HEK293 (cell line): Measurements from ENCODE around the gene MITF.

Experiments
- CTCF ChIA-PET: fragments of 350-600 bp; formaldehyde crosslinking; extraction: SDS; loops from one replicate; lab custom pipeline; 2021; ENCODE audit warnings: antibody characterized with exemption; lab: Yijun Ruan, JAX
- POLR2A ChIA-PET: fragments of 300-600 bp; formaldehyde crosslinking; extraction: SDS; loops from one replicate; lab custom pipeline; 2020; ENCODE audit warnings: antibody characterized with exemption, inconsistent platforms; lab: Yijun Ruan, JAX
- H3K27ac ChIP-seq: fragments of 200-500 bp; sonication (Bioruptor generic); 2 replicates; pipeline ENCODE4 v1.5.1; 2014; ENCODE audit warnings: low read depth, low read length, control low read depth, inconsistent platforms; ENCODE audit errors: extremely low read depth
- H3K36me3 ChIP-seq, 2 experiments: fragments of 200-500 bp in 1 of 2; sonication (Bioruptor generic) in 1 of 2; 1 replicate in 1 of 2; 2 replicates in 1 of 2; pipeline ENCODE4 v1.5.1; 2014 to 2017; ENCODE audit warnings: inconsistent platforms in 2 of 2, low read length in 2 of 2; ENCODE audit not compliant: control insufficient read depth in 2 of 2, insufficient read depth in 1 of 2
- H3K4me1 ChIP-seq: fragments of 200-500 bp; sonication (Bioruptor generic); 2 replicates; pipeline ENCODE4 v1.5.1; 2014; ENCODE audit warnings: mild to moderate bottlenecking, low read length, inconsistent platforms; ENCODE audit not compliant: control insufficient read depth, insufficient read depth
- H3K4me3 ChIP-seq: 2 replicates; pipeline ENCODE4 v1.5.1; 2011; ENCODE audit warnings: low read depth, mild to moderate bottlenecking, control low read depth, low read length, moderate library complexity
- H3K9me3 ChIP-seq: fragments of 200-500 bp; sonication (Bioruptor generic); 2 replicates; pipeline ENCODE4 v1.5.1; 2014; ENCODE audit warnings: low read depth, low read length, inconsistent platforms; ENCODE audit not compliant: control insufficient read depth, insufficient read depth
- MEIS1 ChIP-seq: sonication (generic); formaldehyde crosslinking; IDR thresholded peaks from 2 replicates; pipeline ENCODE4 v1.8.1; 2022; ENCODE audit warnings: missing genetic modification reagents, mild to moderate bottlenecking, borderline replicate concordance
- PRDM1 ChIP-seq: fragments of 450-650 bp; formaldehyde crosslinking; IDR thresholded peaks from 2 replicates; pipeline ENCODE4; 2016; ENCODE audit warnings: missing biosample characterization, missing genetic modification characterization
- TRIM28 ChIP-seq: IDR thresholded peaks from 2 replicates; pipeline ENCODE4 v1.6.1; 2011; ENCODE audit warnings: low read length, control low read depth, borderline replicate concordance
- YY1 ChIP-seq: fragments of 450-650 bp; formaldehyde crosslinking; IDR thresholded peaks from 2 replicates; pipeline ENCODE4 v1.5.1; 2018; ENCODE audit warnings: missing biosample characterization, missing genetic modification characterization
- ZBTB1 ChIP-seq: fragments of 450-650 bp; formaldehyde crosslinking; IDR thresholded peaks from 2 replicates; pipeline ENCODE4 v1.5.1; 2016; ENCODE audit warnings: missing biosample characterization, missing genetic modification characterization
- ZNF10 ChIP-seq: fragments of 450-650 bp; formaldehyde crosslinking; IDR thresholded peaks from 2 replicates; pipeline ENCODE4 v1.5.1; 2017; ENCODE audit warnings: missing biosample characterization, missing genetic modification characterization
- ZNF114 ChIP-seq: fragments of 450-650 bp; formaldehyde crosslinking; IDR thresholded peaks from 2 replicates; pipeline ENCODE4 v1.5.0; 2017; ENCODE audit warnings: missing biosample characterization, missing genetic modification characterization
- ZNF121 ChIP-seq: fragments of 450-650 bp; formaldehyde crosslinking; IDR thresholded peaks from 2 replicates; pipeline ENCODE4 v1.5.1; 2016; ENCODE audit warnings: missing biosample characterization, missing genetic modification characterization
- ZNF140 ChIP-seq: fragments of 450-650 bp; formaldehyde crosslinking; IDR thresholded peaks from 2 replicates; pipeline ENCODE4 v1.5.1; 2016; ENCODE audit warnings: missing biosample characterization, missing genetic modification characterization
- ZNF239 ChIP-seq: fragments of 450-650 bp; formaldehyde crosslinking; IDR thresholded peaks from 2 replicates; pipeline ENCODE4 v1.5.1; 2016; ENCODE audit warnings: missing biosample characterization, missing genetic modification characterization
- ZNF37A ChIP-seq: fragments of 450-650 bp; IDR thresholded peaks from 2 replicates; pipeline ENCODE4 v1.5.1; 2018; ENCODE audit warnings: missing biosample characterization, missing genetic modification characterization
- ZNF433 ChIP-seq: fragments of 450-650 bp; formaldehyde crosslinking; IDR thresholded peaks from 2 replicates; pipeline ENCODE4 v1.5.1; 2016; ENCODE audit warnings: missing biosample characterization, missing genetic modification characterization, low read depth
- ZNF514 ChIP-seq: fragments of 450-650 bp; formaldehyde crosslinking; IDR thresholded peaks from 2 replicates; pipeline ENCODE4 v1.5.1; 2016; ENCODE audit warnings: missing biosample characterization, missing genetic modification characterization
- ZNF610 ChIP-seq: fragments of 450-650 bp; formaldehyde crosslinking; IDR thresholded peaks from 2 replicates; pipeline ENCODE4 v1.5.1; 2016; ENCODE audit warnings: missing biosample characterization, missing genetic modification characterization, borderline replicate concordance
- ZNF677 ChIP-seq: fragments of 450-650 bp; IDR thresholded peaks from 2 replicates; pipeline ENCODE4 v1.5.0; 2018; ENCODE audit warnings: missing biosample characterization, mild to moderate bottlenecking, missing genetic modification characterization, moderate library complexity
- ZNF843 ChIP-seq: fragments of 450-650 bp; formaldehyde crosslinking; IDR thresholded peaks from 2 replicates; pipeline ENCODE4 v1.5.1; 2016; ENCODE audit warnings: missing biosample characterization, missing genetic modification characterization
- ZSCAN30 ChIP-seq: fragments of 450-650 bp; IDR thresholded peaks from 2 replicates; pipeline ENCODE4 v1.5.1; 2018; ENCODE audit warnings: missing biosample characterization, mild to moderate bottlenecking, missing genetic modification characterization, moderate library complexity
- TF ChIP-seq, protein P1 (sequence below): fragments of 450-650 bp; formaldehyde crosslinking; IDR thresholded peaks from 2 replicates; pipeline ENCODE4; 2016; ENCODE audit warnings: missing biosample characterization, missing genetic modification characterization
- TF ChIP-seq, protein P2 (sequence below): fragments of 450-650 bp; formaldehyde crosslinking; IDR thresholded peaks from 2 replicates; pipeline ENCODE4 v1.5.1; 2016; ENCODE audit warnings: missing biosample characterization, missing genetic modification characterization, borderline replicate concordance
- TF ChIP-seq, protein P3 (sequence below): fragments of 450-650 bp; formaldehyde crosslinking; IDR thresholded peaks from 2 replicates; pipeline ENCODE4 v1.5.1; 2016; ENCODE audit warnings: missing biosample characterization, missing genetic modification characterization
- TF ChIP-seq, protein P4 (sequence below): fragments of 450-650 bp; formaldehyde crosslinking; IDR thresholded peaks from 2 replicates; pipeline ENCODE4 v1.5.1; 2016; ENCODE audit warnings: missing biosample characterization, missing genetic modification characterization, borderline replicate concordance

MITF gene

DNA sequence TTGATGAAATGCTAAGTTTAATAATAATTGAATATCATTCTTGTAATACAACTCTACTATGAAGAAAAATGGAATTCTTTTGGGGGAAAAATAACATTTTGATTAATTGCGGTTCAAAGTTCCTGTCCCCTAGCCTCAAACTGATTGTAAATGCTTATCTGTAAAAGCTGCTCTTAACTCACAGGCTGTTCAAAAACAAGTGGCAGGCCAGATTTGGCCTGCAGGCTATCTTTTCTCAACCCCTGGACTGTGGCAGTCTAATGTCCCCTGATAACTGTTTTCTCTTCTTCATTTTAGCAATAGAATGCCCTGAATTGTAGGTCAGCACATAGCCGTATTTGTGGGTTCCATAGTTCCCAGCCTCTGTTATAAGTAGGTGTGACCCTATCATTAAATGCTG is 236.8 kb downstream of the MITF start (continued):
- TF ChIP-seq, protein P1, sequence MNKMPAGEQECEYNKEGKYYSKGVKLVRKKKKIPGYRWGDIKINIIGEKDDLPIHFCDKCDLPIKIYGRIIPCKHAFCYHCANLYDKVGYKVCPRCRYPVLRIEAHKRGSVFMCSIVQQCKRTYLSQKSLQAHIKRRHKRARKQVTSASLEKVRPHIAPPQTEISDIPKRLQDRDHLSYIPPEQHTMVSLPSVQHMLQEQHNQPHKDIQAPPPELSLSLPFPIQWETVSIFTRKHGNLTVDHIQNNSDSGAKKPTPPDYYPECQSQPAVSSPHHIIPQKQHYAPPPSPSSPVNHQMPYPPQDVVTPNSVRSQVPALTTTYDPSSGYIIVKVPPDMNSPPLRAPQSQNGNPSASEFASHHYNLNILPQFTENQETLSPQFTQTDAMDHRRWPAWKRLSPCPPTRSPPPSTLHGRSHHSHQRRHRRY (tag by site-specific recombination): no peak
- TF ChIP-seq ZNF677 (tag by site-specific recombination): no peak

DNA sequence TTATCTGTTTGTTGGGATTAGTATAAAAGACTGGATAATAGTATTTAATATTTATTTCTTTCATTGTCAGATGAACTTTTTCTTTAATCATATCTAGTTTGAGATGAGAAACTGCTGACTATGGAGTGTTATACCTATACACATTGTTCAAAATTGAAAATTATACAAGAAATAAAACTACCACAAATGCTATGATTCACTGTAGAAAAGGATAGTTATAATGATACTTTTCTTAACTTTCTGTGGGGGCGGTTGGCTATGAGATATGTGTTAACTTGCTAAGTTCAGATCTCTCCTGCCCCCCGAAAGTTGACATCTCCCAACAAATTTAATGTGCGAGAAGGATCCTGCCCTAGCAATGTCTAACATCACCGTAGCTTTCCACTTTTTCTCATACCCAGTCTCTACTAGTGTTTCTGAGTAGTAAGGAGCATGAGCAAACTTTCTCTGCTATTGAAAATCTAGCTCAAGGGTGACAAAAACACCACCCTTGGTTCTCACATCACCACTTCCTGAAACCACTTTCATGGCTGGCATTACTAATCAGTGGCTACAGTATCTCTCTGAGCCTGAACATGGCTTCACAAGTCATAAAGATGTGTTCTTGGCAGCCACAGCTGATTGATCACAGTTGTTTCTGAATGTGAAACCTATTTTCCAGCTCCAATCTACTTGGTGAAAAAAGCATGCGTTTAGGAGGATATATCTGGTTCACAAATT is 244.4 kb downstream of the MITF start:
- POLR2A ChIA-PET: no interaction called here
- TF ChIP-seq ZNF433 (tag by site-specific recombination) (no peak), ZNF140 (no peak), ZNF610 (no peak), ZNF514 (tag by site-specific recombination) (no peak), ZNF843 (tag by site-specific recombination) (no peak), PRDM1 (tag by site-specific recombination) (no peak), YY1 (tag by site-specific recombination) (no peak), TRIM28 (no peak), ZSCAN30 (no peak), MEIS1 (no peak), ZNF239 (no peak), ZBTB1 (tag by site-specific recombination) (no peak), ZNF121 (tag by site-specific recombination) (no peak), ZNF114 (tag by site-specific recombination) (no peak), ZNF10 (tag by site-specific recombination) (no peak), ZNF37A (tag by site-specific recombination) (no peak)
- TF ChIP-seq, protein P2, sequence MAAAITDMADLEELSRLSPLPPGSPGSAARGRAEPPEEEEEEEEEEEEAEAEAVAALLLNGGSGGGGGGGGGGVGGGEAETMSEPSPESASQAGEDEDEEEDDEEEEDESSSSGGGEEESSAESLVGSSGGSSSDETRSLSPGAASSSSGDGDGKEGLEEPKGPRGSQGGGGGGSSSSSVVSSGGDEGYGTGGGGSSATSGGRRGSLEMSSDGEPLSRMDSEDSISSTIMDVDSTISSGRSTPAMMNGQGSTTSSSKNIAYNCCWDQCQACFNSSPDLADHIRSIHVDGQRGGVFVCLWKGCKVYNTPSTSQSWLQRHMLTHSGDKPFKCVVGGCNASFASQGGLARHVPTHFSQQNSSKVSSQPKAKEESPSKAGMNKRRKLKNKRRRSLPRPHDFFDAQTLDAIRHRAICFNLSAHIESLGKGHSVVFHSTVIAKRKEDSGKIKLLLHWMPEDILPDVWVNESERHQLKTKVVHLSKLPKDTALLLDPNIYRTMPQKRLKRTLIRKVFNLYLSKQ (tag by site-specific recombination): no peak
- TF ChIP-seq, protein P3, sequence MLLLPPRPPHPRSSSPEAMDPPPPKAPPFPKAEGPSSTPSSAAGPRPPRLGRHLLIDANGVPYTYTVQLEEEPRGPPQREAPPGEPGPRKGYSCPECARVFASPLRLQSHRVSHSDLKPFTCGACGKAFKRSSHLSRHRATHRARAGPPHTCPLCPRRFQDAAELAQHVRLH (tag by site-specific recombination): no peak
- TF ChIP-seq, protein P4, sequence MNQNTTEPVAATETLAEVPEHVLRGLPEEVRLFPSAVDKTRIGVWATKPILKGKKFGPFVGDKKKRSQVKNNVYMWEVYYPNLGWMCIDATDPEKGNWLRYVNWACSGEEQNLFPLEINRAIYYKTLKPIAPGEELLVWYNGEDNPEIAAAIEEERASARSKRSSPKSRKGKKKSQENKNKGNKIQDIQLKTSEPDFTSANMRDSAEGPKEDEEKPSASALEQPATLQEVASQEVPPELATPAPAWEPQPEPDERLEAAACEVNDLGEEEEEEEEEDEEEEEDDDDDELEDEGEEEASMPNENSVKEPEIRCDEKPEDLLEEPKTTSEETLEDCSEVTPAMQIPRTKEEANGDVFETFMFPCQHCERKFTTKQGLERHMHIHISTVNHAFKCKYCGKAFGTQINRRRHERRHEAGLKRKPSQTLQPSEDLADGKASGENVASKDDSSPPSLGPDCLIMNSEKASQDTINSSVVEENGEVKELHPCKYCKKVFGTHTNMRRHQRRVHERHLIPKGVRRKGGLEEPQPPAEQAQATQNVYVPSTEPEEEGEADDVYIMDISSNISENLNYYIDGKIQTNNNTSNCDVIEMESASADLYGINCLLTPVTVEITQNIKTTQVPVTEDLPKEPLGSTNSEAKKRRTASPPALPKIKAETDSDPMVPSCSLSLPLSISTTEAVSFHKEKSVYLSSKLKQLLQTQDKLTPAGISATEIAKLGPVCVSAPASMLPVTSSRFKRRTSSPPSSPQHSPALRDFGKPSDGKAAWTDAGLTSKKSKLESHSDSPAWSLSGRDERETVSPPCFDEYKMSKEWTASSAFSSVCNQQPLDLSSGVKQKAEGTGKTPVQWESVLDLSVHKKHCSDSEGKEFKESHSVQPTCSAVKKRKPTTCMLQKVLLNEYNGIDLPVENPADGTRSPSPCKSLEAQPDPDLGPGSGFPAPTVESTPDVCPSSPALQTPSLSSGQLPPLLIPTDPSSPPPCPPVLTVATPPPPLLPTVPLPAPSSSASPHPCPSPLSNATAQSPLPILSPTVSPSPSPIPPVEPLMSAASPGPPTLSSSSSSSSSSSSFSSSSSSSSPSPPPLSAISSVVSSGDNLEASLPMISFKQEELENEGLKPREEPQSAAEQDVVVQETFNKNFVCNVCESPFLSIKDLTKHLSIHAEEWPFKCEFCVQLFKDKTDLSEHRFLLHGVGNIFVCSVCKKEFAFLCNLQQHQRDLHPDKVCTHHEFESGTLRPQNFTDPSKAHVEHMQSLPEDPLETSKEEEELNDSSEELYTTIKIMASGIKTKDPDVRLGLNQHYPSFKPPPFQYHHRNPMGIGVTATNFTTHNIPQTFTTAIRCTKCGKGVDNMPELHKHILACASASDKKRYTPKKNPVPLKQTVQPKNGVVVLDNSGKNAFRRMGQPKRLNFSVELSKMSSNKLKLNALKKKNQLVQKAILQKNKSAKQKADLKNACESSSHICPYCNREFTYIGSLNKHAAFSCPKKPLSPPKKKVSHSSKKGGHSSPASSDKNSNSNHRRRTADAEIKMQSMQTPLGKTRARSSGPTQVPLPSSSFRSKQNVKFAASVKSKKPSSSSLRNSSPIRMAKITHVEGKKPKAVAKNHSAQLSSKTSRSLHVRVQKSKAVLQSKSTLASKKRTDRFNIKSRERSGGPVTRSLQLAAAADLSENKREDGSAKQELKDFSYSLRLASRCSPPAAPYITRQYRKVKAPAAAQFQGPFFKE (tag by site-specific recombination): no peak
- H3K9me3 ChIP-seq: no peaks in the 10 kb centered on the region
- no peaks in the 10 kb centered on the region for H3K36me3 ChIP-seq
- CTCF ChIA-PET: no interaction called here
- H3K4me1 ChIP-seq: no peaks in the 10 kb centered on the region
- no peak overlapping the region for H3K27ac ChIP-seq
- no peak overlapping the region for H3K4me3 ChIP-seq
